NCI-H2107 treated with DMSO at 0.1 percent for 48 hours (cell line): ENCODE results near the gene PNMA8C.
A peak's percentile ranks its signal among the peaks of the same experiment; 100 is the strongest.
"Not testable (repeated sequence)": the region's sequence is repeated elsewhere in the genome, so short reads cannot be mapped to it uniquely, and the experiment has no call there.

ENCODE experiments used
- DNase-seq: peaks from one replicate; lab custom pipeline; 2025; ENCODE audit not compliant: unreplicated experiment; lab: John Stamatoyannopoulos, UW

Gene PNMA8C

DNA sequence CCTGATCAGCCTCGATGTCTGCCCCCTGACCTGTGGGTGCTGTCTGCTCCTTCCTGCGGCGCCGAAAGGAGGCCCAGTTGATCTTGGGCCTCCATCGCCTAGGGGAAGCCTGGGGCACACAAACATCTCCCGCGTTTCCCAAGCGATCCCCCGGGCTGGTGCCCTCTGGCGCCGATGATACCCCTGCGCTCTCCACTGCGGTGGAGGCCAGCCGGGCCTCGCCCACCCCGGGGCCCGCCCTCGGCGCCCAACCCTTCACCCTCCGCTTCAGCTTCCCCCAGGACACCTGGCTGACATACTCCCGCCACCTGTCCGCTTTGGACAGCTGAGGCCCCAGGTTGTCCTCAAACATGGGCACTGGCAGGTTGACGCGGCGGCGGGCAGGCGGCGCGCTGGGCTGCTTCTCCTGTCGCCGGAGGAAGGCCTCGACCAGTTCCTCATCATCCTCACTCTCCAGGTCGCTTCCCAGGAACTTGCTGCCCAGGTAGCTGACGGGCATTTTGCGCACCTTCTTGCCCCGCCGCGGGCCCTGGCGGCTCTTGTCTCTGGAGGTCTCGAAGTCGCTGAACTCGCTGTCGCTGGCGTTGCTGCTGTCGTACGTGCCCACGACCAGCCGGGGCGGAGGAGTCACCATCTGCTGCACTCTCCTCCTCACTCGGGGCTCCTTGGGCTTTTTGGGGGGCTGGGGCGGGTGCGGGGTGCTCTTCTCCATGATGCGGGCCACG is 16.6 kb downstream of the PNMA8C start:
- no peak for DNase-seq

DNA sequence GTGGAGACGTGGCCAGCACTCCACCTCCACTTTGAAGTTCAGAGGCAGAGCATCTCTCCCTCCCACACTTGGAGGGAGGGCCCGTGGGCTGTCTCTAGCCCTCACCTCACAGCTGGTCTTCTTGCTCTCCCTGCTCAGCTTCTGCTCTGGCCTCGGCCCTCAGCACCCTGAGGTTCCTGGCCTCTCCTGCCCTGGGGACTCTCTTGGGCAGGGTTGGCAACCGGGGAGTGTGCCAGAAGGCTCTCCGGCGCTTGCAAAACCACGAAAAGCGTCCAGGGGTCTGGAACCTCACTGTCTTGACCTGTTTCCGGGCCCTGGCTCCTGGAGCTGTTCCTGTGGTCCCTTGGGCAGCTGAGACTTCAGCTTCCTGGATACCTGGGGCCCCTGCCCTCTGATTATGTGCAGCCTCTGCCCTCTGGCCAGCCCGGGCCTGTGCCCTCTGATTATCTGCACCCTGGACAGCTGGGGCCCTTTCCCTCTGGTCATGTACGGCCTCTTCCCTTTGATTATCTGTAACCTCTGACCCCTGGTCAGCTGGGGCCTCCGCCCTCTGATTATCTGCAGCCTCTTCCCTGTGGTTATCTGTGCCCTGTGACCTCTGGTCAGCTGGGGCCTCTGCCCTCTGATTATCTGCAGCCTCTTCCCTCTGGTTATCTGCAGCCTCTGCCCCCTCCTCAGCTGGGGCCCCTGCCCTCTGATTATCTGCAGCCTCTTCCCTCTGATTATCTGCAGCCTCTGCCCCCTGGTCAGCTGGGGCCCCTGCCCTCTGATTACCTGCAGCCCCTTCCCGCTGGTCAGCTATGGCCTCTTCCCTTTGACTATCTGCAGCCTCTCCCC is 17.4 kb downstream of the PNMA8C start:
- DNase-seq = no peak

DNA sequence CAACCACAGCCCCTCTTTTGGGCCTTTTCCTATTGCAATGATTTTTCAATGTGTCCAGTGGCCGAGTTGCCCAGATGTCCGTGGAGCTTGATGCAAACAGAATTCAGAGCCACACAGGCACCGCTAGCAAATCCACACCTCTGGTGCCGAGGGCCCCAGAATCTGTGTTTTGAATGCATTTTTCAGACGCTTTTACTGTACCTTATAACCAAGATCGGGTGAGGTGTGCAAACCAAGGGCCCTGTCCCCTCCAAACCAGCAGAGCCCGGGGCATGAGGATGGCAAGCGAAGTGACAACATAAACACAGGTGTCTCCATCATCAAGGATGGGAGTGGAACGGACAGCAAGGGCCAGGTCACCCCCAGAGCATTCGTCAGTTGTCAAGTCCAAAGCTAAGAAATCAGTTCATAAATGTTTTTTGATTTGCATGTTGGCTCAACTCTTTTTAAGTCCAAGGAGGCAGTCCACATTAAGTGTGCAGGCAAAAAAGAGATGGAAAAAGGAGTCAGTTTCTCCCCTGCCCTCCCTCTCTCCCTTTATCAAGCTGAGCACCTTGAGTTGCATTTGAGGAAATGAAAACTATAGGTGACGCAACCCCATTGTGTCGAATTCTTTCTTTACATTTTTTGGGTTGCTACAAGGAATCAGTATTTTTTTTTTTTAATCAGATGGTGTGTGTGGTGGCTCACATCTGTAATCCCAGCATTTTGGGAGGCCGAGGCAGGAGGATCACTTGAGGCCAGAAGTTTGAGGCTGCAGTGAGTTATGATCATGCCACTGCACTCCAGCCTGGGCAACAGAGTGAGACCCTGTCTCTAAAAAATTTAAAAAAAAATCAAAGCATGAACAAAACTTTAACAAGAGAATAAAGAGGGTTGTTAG is 18.3 kb downstream of the PNMA8C start:
- DNase-seq = no peak

DNA sequence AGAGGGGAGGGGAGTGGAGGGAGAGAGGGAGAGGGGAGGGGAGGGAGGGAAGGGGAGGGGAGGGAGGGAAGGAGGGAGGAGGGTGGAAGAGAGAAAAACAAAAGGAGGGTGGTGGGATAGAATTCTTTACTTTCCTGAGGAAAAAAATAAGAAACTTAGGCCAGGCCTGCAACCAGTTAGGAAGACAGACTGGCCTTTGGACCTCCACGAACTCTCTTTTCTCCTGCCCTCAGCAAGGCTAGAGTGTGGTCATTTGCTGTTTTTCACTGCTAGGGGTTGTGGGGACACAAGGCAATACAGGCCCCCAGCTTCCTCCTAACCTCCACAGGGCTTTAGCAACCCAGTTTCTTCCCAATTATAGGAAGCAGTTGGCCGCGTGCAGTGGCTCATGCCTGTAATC is 19.5 kb downstream of the PNMA8C start:
- DNase-seq = no peak

DNA sequence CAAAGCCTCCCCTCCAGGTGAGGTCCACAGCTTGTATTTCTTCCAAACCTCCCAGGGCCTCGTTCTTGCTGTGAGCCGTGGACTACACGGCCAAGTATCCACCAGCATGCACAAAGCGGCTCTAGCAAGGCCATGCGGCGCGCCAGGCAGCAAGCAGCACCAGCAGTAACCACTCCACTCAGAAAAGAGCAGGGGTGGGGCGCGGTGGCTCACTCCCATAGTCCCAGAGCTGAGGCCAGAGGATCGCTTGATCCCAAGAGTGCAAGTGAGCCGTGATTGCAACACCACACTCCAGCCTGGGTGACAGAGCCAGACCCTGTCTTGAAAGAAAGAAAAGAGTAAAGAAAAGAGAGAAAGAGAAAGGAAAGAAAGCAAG is 20.1 kb downstream of the PNMA8C start:
- DNase-seq = peak; percentile 38

DNA sequence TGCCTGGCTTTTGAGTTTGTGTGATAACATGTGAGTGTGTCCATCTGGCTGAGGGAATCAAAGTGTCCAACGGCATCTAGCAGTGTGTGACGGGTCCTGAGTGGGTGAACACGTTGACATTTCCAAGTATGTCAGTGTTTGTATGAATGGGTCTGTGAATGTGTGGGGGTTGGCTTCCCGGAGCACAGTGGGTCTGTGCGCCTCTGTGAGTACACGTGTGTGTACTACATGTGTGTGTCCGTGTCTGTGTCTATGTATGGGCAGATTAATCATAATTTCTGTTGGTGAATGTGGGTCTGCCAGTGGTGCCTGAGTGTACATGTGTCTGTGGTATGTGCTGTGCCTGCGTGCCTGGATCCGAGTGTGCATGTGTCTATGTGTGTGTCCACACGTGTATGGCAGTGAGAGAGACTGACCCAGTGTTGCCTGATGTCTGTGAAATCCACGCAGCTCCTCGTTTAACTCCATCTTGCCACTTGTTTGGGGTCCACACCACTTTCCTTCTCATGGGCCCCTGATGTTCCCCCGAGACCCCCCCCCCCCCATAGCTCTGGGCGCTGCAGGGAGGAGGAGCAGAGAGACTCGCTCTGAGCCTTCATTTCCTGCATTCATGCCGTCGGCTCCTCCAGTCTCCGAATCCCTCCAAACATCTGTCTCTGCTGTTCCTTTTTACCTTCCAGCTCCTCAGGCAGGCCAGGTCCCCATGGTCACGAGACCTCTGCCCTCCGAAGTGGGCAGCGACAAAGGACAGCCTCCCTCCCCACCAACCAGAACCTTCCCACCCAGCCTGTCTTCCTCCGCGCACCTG is 20.7 kb downstream of the PNMA8C start:
- DNase-seq = no peak

DNA sequence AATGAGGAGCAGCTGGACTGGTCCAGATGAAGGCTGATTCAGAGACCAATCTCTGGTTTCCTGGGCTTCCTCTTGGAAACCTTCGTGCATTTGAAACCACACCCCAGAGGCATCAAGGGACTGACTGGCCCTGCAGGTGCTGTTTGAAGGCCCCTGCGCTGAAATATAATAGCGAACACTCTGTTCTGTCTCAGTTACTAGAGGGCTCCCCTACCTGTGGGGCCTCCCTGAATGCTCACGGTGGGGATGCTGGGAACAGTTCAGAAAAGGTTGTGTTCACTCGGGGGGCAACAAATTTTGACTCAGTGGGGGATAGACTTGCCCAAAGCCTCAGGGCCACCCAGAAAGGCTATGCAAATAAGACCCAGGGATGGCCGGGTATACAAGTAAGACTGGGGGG is 21.8 kb downstream of the PNMA8C start:
- DNase-seq = peak; percentile 79

DNA sequence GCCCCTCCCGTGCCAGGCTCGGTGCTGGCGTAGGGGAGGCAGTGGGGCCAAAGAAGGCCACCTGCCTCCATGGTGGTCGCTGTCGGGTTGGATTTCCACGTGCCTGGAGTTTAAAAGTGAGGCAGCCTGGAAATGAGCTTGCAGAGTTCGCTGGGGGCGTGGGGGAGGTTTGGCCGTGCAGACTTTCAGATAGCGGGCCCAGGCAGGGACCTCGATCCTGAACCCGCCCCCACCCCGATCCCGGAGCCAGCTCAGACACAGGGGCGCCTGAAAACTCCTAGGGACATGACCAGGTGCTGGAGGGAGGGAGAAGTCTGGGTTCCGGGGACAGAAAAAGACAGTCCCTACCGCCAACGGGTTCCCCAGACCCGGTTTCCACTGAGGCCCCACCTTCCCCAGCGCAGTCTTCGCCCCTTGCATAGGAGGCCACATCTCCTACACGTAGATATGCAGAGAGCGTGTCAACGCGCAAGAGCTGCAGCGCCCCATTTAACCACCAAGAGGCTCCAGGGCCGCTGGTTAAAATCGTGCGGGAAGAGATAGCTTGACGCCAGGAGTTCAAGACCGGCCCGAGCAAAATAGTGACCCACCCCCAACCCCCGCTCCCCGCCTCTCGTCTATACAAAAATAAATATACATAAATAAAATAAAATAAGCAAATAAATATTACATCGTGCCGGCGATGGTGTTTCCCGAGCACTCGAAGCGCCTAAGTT is 23.8 kb downstream of the PNMA8C start:
- DNase-seq = no peak

DNA sequence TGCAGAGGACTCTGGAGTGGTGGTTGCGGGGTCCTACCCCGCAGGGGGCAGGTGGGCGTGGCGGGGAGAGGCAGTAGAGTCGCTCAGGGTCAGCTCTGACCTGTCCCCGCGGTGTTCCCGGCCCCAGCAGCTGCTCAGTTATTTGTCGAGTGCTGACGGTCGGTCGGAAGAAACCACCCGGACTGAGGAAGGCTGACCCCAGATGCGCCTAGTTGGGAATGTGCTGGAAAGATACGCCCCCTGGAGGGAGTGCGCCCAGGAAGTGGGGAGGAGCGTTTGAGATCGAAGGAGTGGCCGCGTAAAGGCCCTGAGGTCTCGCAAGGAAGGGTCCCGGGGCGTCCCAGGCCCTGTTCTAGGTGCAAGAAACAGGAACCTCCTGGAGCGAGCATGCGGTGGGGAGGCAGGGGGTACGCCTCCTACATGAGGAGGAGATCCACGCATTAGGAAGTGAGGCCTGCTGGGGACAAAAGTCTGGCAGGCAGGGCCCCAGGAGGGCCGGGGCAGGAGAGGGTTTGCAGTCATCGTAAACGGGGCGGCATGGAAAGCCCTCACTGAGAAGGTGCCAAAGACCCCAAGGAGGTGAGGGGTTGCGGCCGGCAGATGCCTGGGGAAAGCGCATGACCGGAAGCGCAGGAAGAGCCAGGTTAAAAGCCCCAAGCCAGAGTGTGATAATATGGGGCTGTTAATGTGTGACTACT is 24.5 kb downstream of the PNMA8C start:
- DNase-seq = no peak

DNA sequence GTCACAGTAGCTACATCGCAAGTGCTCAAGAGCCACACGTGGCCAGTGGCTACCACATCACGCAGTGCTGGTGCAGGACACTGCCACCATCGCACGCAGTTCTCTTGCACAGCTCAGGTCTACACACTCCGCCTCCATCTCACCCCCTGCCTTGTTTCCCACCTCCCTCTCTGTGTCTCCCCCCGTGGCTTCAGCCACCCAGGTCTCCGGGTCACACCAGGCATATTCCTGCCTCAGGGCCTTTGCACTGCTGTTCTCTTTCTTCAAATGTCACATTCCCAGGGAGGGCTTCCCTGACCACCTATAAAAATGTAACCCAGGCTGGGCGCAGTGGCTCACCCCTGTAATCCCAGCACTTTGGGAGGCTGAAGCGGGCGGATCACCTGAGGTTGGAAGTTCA is 26.0 kb downstream of the PNMA8C start:
- no peak for DNase-seq

DNA sequence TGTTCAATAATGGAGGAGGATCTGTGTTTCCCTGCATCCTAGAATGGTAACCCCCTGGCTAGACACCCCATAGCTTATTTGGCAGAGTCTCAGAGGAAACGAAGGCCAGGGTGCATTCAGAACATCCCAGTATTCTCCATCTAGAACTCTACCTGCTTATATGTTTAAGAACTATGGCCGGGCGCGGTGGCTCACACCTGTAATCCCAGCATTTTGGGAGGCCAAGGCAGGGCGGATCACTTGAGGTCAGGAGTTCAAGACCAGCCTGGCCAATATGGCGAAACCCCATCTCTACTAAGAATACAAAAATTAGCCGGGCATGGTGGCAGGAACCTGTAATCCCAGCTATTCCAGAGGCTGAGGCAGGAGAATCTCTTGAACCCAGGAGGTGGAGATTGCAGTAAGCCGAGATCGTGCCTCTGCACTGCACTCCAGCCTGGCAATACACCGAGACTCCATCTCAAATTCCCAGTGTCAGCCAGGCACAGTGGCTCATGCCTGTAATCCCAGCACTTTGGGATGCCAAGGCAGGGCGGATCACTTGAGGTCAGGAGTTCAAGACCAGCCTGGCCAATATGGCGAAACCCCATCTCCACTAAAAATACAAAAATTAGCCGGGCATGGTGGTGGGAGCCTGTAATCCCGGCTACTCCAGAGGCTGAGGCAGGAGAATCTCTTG is 30.8 kb downstream of the PNMA8C start:
- not testable (repeated sequence) for DNase-seq

DNA sequence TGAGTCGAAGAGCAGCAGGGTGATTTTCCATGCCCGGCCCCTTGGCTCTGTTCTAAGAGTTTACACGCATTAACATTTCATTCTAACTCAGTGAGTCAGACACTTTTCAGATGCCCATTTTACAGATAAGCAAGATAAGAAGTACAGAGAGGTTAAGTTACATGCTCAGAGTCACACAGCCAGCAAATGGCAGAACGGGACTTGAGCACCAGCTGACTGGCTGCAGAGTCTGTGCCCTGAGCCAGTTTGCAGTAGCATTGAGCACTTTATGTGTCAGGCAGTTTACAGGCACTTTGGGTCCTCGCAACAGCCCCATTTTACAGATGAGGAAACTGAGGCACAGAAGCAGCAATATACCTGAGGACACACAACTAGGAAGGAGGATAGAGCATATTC is 34.3 kb downstream of the PNMA8C start:
- DNase-seq = no peak

DNA sequence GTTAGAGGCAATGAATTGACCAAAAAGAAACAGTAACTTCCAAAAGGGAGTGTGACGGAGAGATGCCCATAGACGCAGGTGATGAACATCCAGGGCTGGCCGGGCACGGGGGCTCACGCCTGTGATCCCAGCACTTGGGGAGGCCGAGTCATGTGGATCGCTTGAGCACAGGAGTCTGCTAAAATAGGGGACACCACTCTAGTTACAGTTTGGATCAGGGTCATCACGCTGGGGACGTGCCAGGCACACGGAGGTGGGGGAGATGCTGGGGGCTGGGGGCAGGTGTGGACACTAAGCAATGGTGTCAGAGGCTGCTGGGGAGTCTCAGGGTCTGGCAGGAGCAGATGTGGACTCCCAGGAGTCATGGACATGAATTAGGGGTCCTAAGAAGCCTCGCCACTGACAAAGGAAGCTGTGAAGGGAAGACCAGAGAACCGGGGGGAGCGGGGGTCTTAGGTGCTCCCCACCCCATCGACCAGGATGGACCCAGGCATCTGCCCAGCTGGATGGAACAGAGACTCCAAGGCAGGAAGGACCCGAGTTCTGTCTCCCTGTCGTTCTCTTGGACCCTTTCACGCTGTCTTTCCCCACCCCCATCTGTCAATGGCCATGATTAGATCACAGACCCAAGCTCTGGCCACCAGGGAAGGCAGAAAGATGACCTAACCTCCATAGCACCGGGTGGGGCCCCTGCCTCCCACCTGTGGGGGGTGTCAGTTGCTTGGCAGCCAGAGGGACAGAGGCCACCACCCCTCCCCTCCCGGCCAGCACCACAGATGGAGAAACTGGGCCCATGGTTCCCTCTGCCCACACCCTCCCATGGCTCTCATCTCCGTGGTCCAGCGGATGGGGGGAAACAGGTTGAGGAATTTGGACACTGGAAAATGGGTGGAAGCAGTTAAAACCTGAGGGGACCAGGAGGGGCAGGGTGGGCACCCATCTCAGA is 35.0 kb downstream of the PNMA8C start:
- no peak for DNase-seq

DNA sequence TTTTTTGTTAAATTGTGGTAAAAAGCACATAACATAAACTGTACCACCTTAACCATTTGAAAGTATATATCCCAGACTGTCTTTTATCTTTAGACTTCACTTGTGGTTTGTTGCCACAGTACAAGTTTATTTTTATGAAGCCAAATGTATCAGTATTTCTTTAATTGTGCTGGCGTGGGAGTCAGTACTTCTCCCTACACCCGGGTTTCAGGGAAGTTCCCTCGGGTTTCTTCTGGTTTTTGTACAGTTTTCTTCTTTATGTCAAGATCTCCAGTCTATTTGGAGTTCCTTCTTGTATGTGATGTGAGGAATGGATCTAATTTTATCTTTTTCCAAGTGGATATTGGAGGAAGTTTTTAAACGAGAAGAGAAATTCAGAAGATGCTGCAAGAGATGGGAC is 35.9 kb downstream of the PNMA8C start:
- no peak for DNase-seq

DNA sequence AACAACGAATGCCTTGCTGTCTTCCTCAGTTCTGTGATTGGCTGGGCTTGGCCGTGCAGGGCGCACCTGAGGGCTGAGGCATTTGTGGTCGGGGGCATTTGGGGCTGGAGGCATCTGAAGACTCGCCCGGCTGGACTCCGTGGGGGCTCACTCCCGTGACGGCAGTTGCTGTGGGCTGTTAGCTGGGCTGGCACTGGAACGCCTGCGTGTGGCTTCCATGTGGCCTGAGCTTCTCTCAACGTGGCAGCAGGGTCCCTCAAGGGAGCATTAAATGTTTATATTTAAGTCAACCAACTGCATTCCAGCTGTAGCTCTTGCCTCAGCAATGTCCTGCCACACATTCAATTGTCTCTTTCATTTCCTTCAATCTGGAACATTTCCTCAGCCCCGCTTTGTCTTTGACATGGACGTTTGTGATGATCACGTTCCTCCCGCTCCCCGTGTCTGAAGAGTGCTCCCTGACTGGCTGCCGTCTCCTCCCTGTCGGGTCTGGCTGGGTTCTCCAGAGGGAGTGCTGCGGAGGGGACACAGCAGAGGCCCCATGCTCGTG is 36.4 kb downstream of the PNMA8C start:
- no peak for DNase-seq

DNA sequence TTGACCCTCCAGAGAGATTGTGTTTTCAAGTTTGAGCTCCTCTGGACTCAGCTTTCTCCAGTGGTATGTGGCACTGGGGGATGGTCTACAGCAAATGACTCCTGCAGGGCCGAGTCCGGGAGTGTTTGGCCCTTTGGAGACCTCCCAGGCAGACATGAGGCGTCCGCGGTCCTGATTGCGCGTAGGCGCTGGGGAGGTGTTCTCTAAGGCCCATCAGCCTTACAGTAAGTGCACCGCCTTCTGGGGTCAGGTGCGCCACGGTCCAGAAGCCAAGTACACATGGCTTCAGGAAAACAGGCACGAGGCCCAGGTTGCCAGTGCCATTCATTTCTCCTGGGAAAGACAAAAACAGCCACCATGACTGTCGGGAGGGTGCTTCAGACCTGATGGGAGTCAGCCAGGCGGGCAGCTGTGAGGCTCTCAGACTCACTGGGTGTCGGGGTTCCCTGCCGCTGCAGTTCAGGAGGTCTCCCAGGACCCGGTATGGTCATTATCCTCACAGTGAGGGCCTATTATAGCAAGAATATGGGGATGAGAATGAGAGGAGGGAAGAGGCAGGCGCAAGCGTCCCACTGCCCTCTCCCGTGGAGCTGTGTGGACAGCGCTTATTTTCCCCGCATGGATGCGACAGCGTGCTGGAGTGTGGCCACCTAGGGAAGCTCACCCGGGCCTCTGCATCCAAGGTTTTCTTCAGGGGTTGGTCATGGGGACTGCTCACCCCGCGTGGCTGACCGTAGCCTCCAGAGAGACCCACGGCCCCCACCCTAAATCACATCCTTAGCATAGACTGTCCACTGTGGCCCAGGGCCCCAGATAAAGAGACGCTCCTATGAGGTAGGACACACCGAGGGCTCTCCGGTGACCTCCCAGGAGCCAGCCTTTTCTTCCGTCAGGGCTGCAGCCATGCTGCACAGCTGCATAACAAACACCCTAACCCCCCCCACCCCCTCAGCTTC is 37.2 kb downstream of the PNMA8C start:
- no peak for DNase-seq
